ENCODE results near the gene PLK5.
"Not testable (repeated sequence)": the region's sequence is repeated elsewhere in the genome, so short reads cannot be mapped to it uniquely, and the experiment has no call there.

The PLK5 gene

GRCh38 chr19:1507763-1508506, 15.9 kb upstream of the PLK5 start:
- DNase-seq, result peak; percentile 97

GRCh38 chr19:1508507-1508856, 15.4 kb upstream of the PLK5 start:
- no peak for DNase-seq

GRCh38 chr19:1509602-1510441, 14.1 kb upstream of the PLK5 start:
- DNase-seq, result no peak

- DNase-seq, result no peak
These were observed 13.5 kb upstream of the PLK5 start for GRCh38 chr19:1510442-1510806.

- no peak for DNase-seq
These were observed 13.1 kb upstream of the PLK5 start for GRCh38 chr19:1510807-1511206.

GRCh38 chr19:1511318-1512317, 12.3 kb upstream of the PLK5 start:
- DNase-seq, result no peak

- DNase-seq, result peak; percentile 83
These were observed 11.0 kb upstream of the PLK5 start, which contains the start of gene ADAMTSL5 for GRCh38 chr19:1512671-1513498. Gene ADAMTSL5, minus strand, starts transcription at chr19:1513019. Its CDS starts 2,076 bp downstream, at chr19:1510943.

- DNase-seq, result peak; percentile 82
These were observed 10.2 kb upstream of the PLK5 start for GRCh38 chr19:1513499-1514294.

- no peak for DNase-seq
These were observed 9.6 kb upstream of the PLK5 start for GRCh38 chr19:1514295-1514661.

- DNase-seq, result no peak
These were observed 8.7 kb upstream of the PLK5 start for GRCh38 chr19:1514986-1515721.

- DNase-seq, result no peak
These were observed 7.5 kb upstream of the PLK5 start for GRCh38 chr19:1516395-1516753.

GRCh38 chr19:1518471-1518870, 5.4 kb upstream of the PLK5 start:
- no peak for DNase-seq

GRCh38 chr19:1519802-1520201, 4.1 kb upstream of the PLK5 start:
- not testable (repeated sequence) for DNase-seq

- no peak for DNase-seq
These were observed 3.6 kb upstream of the PLK5 start for GRCh38 chr19:1520203-1520780.

- no peak for DNase-seq
These were observed 2.2 kb upstream of the PLK5 start for GRCh38 chr19:1521636-1522035.

- DNase-seq, result no peak
These were observed 1.8 kb upstream of the PLK5 start for GRCh38 chr19:1522061-1522460.

GRCh38 chr19:1522838-1523237, 1.0 kb upstream of the PLK5 start:
- no peak for DNase-seq

- DNase-seq, result no peak
These were observed 552 bp downstream of the PLK5 start for GRCh38 chr19:1524287-1524971.

- DNase-seq, result no peak
These were observed 1.1 kb downstream of the PLK5 start for GRCh38 chr19:1524972-1525325.

GRCh38 chr19:1525343-1525742, 1.5 kb downstream of the PLK5 start:
- DNase-seq, result no peak
